Activated T-helper 17 cell treated with anti-CD3 and anti-CD28 coated beads, Interleukin-2, amount 50 U/mL, for 72 hours (primary cell): Measurements from ENCODE around the gene DACH1. TPM values are rescaled to one million over a fixed set of nuclear protein-coding genes. Genes with fewer than 3 reads are reported as not detected.

Experiments used
- ATAC-seq: fragments of 150-1000 bp; cut with Tn5 transposase; replicated peaks from 2 replicates; pipeline ENCODE4 v1.10.0; 2021; ENCODE audit warnings: mild to moderate bottlenecking, moderate library complexity
- H3K27ac Mint-ChIP-seq: one replicate; pipeline ENCODE4 v1.8.0; 2022; ENCODE audit warnings: mixed read lengths
- H3K27me3 Mint-ChIP-seq: one replicate; pipeline ENCODE4 v1.8.0; 2022; ENCODE audit warnings: mixed read lengths
- H3K36me3 Mint-ChIP-seq: one replicate; pipeline ENCODE4 v1.8.0; 2022; ENCODE audit warnings: low read depth, mild to moderate bottlenecking, mixed read lengths
- H3K4me1 Mint-ChIP-seq: one replicate; pipeline ENCODE4 v1.8.0; 2022; ENCODE audit warnings: mixed read lengths
- H3K4me3 Mint-ChIP-seq: one replicate; pipeline ENCODE4 v1.8.0; 2022; ENCODE audit warnings: mild to moderate bottlenecking, mixed read lengths
- H3K9me3 Mint-ChIP-seq: one replicate; pipeline ENCODE4 v1.8.0; 2022; ENCODE audit warnings: mixed read lengths
- total RNA-seq, 2 donors: library from RNA; stranded (reverse); gene quantifications; one replicate each; pipeline ENCODE4 v1.2.3, GENCODE V29; 2022

Gene DACH1
- total RNA-seq, 2 donors from 2014 or later = not detected

GRCh38 chr13:71513411-71514033 lies 353.5 kb downstream of the DACH1 start:
- Mint-ChIP-seq H3K4me1 (no peaks in the 10 kb centered on the region), H3K4me3 (no peak overlapping the region), H3K27ac (no peak overlapping the region), H3K9me3 (peaks cover 10% of the 10 kb centered on the region), H3K27me3 (no peaks in the 10 kb centered on the region), H3K36me3 (no peaks in the 10 kb centered on the region)
- no peak for ATAC-seq

GRCh38 chr13:71503781-71504180 lies 363.2 kb downstream of the DACH1 start:
- Mint-ChIP-seq H3K4me1 (no peaks in the 10 kb centered on the region), H3K36me3 (no peaks in the 10 kb centered on the region), H3K4me3 (no peak overlapping the region), H3K9me3 (peaks cover 5% of the 10 kb centered on the region), H3K27ac (no peak overlapping the region), H3K27me3 (no peaks in the 10 kb centered on the region)
- ATAC-seq = no peak

GRCh38 chr13:71499944-71500514 lies 367.0 kb downstream of the DACH1 start:
- ATAC-seq = no peak
- no peaks in the 10 kb centered on the region for H3K4me1 Mint-ChIP-seq
- H3K27ac Mint-ChIP-seq = no peak overlapping the region
- H3K9me3 Mint-ChIP-seq = peaks cover 5% of the 10 kb centered on the region
- H3K36me3 Mint-ChIP-seq = no peaks in the 10 kb centered on the region
- no peak overlapping the region for H3K4me3 Mint-ChIP-seq
- H3K27me3 Mint-ChIP-seq = no peaks in the 10 kb centered on the region

GRCh38 chr13:71499235-71499634 lies 367.8 kb downstream of the DACH1 start:
- H3K9me3 Mint-ChIP-seq = peaks cover 5% of the 10 kb centered on the region
- H3K36me3 Mint-ChIP-seq = no peaks in the 10 kb centered on the region
- H3K27me3 Mint-ChIP-seq = no peaks in the 10 kb centered on the region
- H3K4me3 Mint-ChIP-seq = no peak overlapping the region
- H3K27ac Mint-ChIP-seq = no peak overlapping the region
- no peak for ATAC-seq
- no peaks in the 10 kb centered on the region for H3K4me1 Mint-ChIP-seq

GRCh38 chr13:71493189-71493588 lies 373.8 kb downstream of the DACH1 start:
- ATAC-seq = no peak
- Mint-ChIP-seq H3K36me3 (no peaks in the 10 kb centered on the region), H3K9me3 (no peaks in the 10 kb centered on the region), H3K27ac (no peak overlapping the region), H3K27me3 (no peaks in the 10 kb centered on the region), H3K4me1 (no peaks in the 10 kb centered on the region), H3K4me3 (no peak overlapping the region)

- no peaks in the 10 kb centered on the region for H3K4me1 Mint-ChIP-seq
- no peaks in the 10 kb centered on the region for H3K9me3 Mint-ChIP-seq
- H3K4me3 Mint-ChIP-seq = no peak overlapping the region
- no peak for ATAC-seq
- H3K27me3 Mint-ChIP-seq = no peaks in the 10 kb centered on the region
- H3K27ac Mint-ChIP-seq = no peak overlapping the region
- H3K36me3 Mint-ChIP-seq = no peaks in the 10 kb centered on the region
These were observed 374.6 kb downstream of the DACH1 start for GRCh38 chr13:71492346-71492871.

- Mint-ChIP-seq H3K4me3 (no peak overlapping the region), H3K4me1 (no peaks in the 10 kb centered on the region), H3K27ac (no peak overlapping the region), H3K36me3 (no peaks in the 10 kb centered on the region), H3K9me3 (no peaks in the 10 kb centered on the region), H3K27me3 (no peaks in the 10 kb centered on the region)
- no peak for ATAC-seq
These were observed 376.0 kb downstream of the DACH1 start for GRCh38 chr13:71491010-71491409.

- Mint-ChIP-seq H3K9me3 (no peaks in the 10 kb centered on the region), H3K27me3 (no peaks in the 10 kb centered on the region), H3K27ac (no peak overlapping the region), H3K36me3 (no peaks in the 10 kb centered on the region), H3K4me3 (no peak overlapping the region), H3K4me1 (no peaks in the 10 kb centered on the region)
- ATAC-seq = no peak
These were observed 378.0 kb downstream of the DACH1 start for GRCh38 chr13:71489041-71489440.

- Mint-ChIP-seq H3K4me3 (no peak overlapping the region), H3K27me3 (no peaks in the 10 kb centered on the region), H3K27ac (no peak overlapping the region), H3K4me1 (no peaks in the 10 kb centered on the region), H3K9me3 (no peaks in the 10 kb centered on the region), H3K36me3 (no peaks in the 10 kb centered on the region)
- no peak for ATAC-seq
These were observed 378.8 kb downstream of the DACH1 start for GRCh38 chr13:71488201-71488600.

GRCh38 chr13:71485913-71486312 lies 381.1 kb downstream of the DACH1 start:
- ATAC-seq = no peak
- Mint-ChIP-seq H3K4me3 (no peak overlapping the region), H3K9me3 (peaks cover 3% of the 10 kb centered on the region), H3K27me3 (no peaks in the 10 kb centered on the region), H3K4me1 (no peaks in the 10 kb centered on the region), H3K27ac (no peak overlapping the region), H3K36me3 (no peaks in the 10 kb centered on the region)

- no peak overlapping the region for H3K27ac Mint-ChIP-seq
- H3K4me3 Mint-ChIP-seq = no peak overlapping the region
- no peak for ATAC-seq
- H3K4me1 Mint-ChIP-seq = no peaks in the 10 kb centered on the region
- H3K9me3 Mint-ChIP-seq = peaks cover 3% of the 10 kb centered on the region
- no peaks in the 10 kb centered on the region for H3K27me3 Mint-ChIP-seq
- no peaks in the 10 kb centered on the region for H3K36me3 Mint-ChIP-seq
These were observed 383.3 kb downstream of the DACH1 start for GRCh38 chr13:71483733-71484132.

GRCh38 chr13:71481501-71481900 lies 385.5 kb downstream of the DACH1 start:
- Mint-ChIP-seq H3K4me3 (no peak overlapping the region), H3K27ac (no peak overlapping the region), H3K9me3 (peaks cover 3% of the 10 kb centered on the region), H3K36me3 (no peaks in the 10 kb centered on the region), H3K27me3 (no peaks in the 10 kb centered on the region), H3K4me1 (no peaks in the 10 kb centered on the region)
- ATAC-seq = no peak

- Mint-ChIP-seq H3K27me3 (no peaks in the 10 kb centered on the region), H3K4me3 (no peak overlapping the region), H3K9me3 (peaks cover 3% of the 10 kb centered on the region), H3K27ac (no peak overlapping the region), H3K4me1 (no peaks in the 10 kb centered on the region), H3K36me3 (no peaks in the 10 kb centered on the region)
- no peak for ATAC-seq
These were observed 386.0 kb downstream of the DACH1 start for GRCh38 chr13:71481046-71481445.

- no peaks in the 10 kb centered on the region for H3K36me3 Mint-ChIP-seq
- no peak for ATAC-seq
- no peak overlapping the region for H3K27ac Mint-ChIP-seq
- no peak overlapping the region for H3K4me3 Mint-ChIP-seq
- H3K27me3 Mint-ChIP-seq = no peaks in the 10 kb centered on the region
- no peaks in the 10 kb centered on the region for H3K4me1 Mint-ChIP-seq
- peaks cover 3% of the 10 kb centered on the region for H3K9me3 Mint-ChIP-seq
These were observed 389.3 kb downstream of the DACH1 start for GRCh38 chr13:71477735-71478134.

GRCh38 chr13:71474936-71475335 lies 392.1 kb downstream of the DACH1 start:
- ATAC-seq = no peak
- Mint-ChIP-seq H3K27ac (no peak overlapping the region), H3K9me3 (no peaks in the 10 kb centered on the region), H3K4me3 (no peak overlapping the region), H3K4me1 (no peaks in the 10 kb centered on the region), H3K27me3 (no peaks in the 10 kb centered on the region), H3K36me3 (no peaks in the 10 kb centered on the region)
